HG03378 (cell line): Measurements from ENCODE around the gene PLCL2.

Experiments
- ATAC-seq: cut with Tn5 transposase; IDR thresholded peaks from one replicate; pipeline ENCODE4 v1.9.1; 2021; ENCODE audit warnings: mild to moderate bottlenecking, moderate library complexity; ENCODE audit not compliant: unreplicated experiment

The PLCL2 gene

DNA sequence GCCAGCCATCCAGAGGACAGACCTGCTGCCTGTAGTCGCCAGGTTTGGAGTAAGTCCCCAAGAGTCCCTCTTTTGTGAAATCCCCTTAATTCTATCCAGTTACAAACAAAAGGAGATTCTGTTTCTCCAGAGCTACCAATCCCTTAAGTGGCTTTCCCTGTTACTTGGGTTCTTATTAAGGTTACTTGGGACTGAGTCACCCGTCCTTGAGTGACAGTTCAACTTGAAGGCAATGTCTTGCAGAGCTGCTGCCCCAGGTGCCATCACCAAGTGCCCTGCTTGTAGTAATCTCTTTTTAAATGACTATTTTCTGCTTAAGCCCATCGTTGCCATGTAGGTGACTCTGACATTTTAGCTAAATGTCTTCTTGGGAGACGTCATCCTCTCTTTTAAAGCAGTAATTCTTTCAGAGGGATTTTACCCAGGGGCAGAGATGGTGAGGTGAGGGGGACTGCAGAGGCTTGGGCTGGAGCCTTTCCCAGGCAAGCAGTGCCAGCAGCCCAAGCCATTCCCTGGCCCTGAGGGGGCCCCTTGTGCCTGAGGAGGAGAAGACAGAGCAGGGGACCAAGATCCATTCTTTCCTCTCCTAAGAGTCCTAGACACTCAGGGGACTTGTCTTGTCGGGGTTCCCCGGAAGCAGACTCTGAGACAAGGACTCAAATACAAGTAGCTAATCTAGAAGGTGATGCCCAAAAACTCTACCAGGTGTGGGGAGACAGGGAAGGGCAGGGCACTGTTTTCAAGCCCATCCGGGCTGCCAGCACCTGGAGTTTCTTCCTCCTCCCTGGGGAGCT, 253.7 kb downstream of the PLCL2 start:
- ATAC-seq: no peak
